Measurements from ENCODE around the gene DNMT1. TPM values are rescaled to one million over a fixed set of nuclear protein-coding genes. Genes with fewer than 3 reads are reported as not detected.

Gene DNMT1
- polyA plus RNA-seq, 1 of the 3 experiments (the other 2 are of a cell fraction), result 58.3 TPM

- TF ChIP-seq USF2 (IDR thresholded peaks at IDR 0.05; ENCODE audit: borderline replicate concordance, low read depth, low read length) (no peak), TEAD4 (IDR thresholded peaks at IDR 0.05; ENCODE audit: borderline replicate concordance, insufficient read depth) (no peak), POLR2AphosphoS5 (IDR thresholded peaks at IDR 0.05; ENCODE audit: low read depth, low read length) (no peak), FOSL2 (IDR thresholded peaks at IDR 0.05; ENCODE audit: borderline replicate concordance, low read depth) (no peak), NRF1 (IDR thresholded peaks at IDR 0.05; ENCODE audit: low read depth, low read length) (no peak), GABPA (IDR thresholded peaks at IDR 0.05; ENCODE audit: low read depth) (no peak), RFX5 (IDR thresholded peaks at IDR 0.05; ENCODE audit: low read length) (no peak), ZBTB33 (IDR thresholded peaks at IDR 0.05; ENCODE audit: borderline replicate concordance, low read depth) (no peak), FOXJ3 (CRISPR knock-in tag; IDR thresholded peaks at IDR 0.05) (no peak)
Observed at GRCh38 chr19:10211061-10211460, 16.3 kb upstream of the DNMT1 start (continued).

- 59% methylated on average over 4 of the region's 4 CpGs for WGBS (ENCODE audit: low lambda C conversion rate)
- Histone ChIP-seq H3K9ac (no peak overlapping the region), H3K9me2 (no peaks in the 10 kb centered on the region), H3K36me3 (replicated peaks in 1 of 2; ENCODE audit: control insufficient read depth in 1 of 2, insufficient read depth in 2 of 2, low read length in 1 of 2) (no peaks in the 10 kb centered on the region), H3K4me2 (no peak overlapping the region), H3K27ac (ENCODE audit: low read depth in 2 of 2, low read length in 1 of 2) (no peak overlapping the region), H3K27me3 (ENCODE audit: insufficient read depth) (no peaks in the 10 kb centered on the region), H4K20me1 (ENCODE audit: insufficient read depth) (no peaks in the 10 kb centered on the region), H3F3A (replicated peaks; ENCODE audit: insufficient read depth) (no peaks in the 10 kb centered on the region), H2AFZ (ENCODE audit: low read depth) (no peak overlapping the region), H3K9me3 (no peaks in the 10 kb centered on the region), H3K4me3 (ENCODE audit: low read depth in 2 of 2, low read length in 1 of 2) (no peak overlapping the region), H3K4me1 (ENCODE audit: control insufficient read depth in 1 of 2, insufficient read depth in 2 of 2, low read depth in 1 of 2, low read length in 1 of 2) (no peaks in the 10 kb centered on the region), H3K79me2 (ENCODE audit: insufficient read depth) (no peaks in the 10 kb centered on the region)
- ChIA-PET POLR2A (no interaction called here), CTCF (interaction anchor here (0.7 to 1.6 kb wide), 2 partner anchors 11 to 18 kb away, joined by 3 to 4 read pairs; no protein-coding TSS in a partner anchor)
- TF ChIP-seq FOXJ3 (CRISPR knock-in tag; IDR thresholded peaks at IDR 0.05), result no peak
- TF ChIP-seq PBX3 (IDR thresholded peaks at IDR 0.05), result no peak
- TF ChIP-seq EZH2phosphoT487 (IDR thresholded peaks at IDR 0.05; ENCODE audit: borderline replicate concordance, low read depth), result no peak
- no peak for TF ChIP-seq ELF1 (IDR thresholded peaks at IDR 0.05)
- TF ChIP-seq ZBTB33 (IDR thresholded peaks at IDR 0.05; ENCODE audit: borderline replicate concordance, low read depth), result no peak
- no peak for TF ChIP-seq RXRA (IDR thresholded peaks at IDR 0.05; ENCODE audit: borderline replicate concordance, low read depth)
- no peak for TF ChIP-seq CTCF (IDR thresholded peaks at IDR 0.05)
- no peak for TF ChIP-seq RAD21 (IDR thresholded peaks at IDR 0.05; ENCODE audit: low read length)
- TF ChIP-seq MAX (IDR thresholded peaks at IDR 0.05; ENCODE audit: low read depth), result no peak
- no peak for TF ChIP-seq YY1 (IDR thresholded peaks at IDR 0.05; ENCODE audit: low read depth)
- TF ChIP-seq RFX5 (IDR thresholded peaks at IDR 0.05; ENCODE audit: low read length), result no peak
- no peak for DNase-seq
Observed at GRCh38 chr19:10209315-10209714, 14.6 kb upstream of the DNMT1 start.

All from SK-N-SH (cell line).